IPS-15b (cell line): ENCODE data around the gene NDP.

Source experiments
- H3K27me3 ChIP-seq: one replicate; pipeline ENCODE4 v1.6.1; 2013; ENCODE audit warnings: low read length; ENCODE audit not compliant: control insufficient read depth, insufficient read depth
- H3K36me3 ChIP-seq: one replicate; pipeline ENCODE4 v1.6.1; 2013; ENCODE audit warnings: low read length; ENCODE audit not compliant: control insufficient read depth, insufficient read depth
- H3K4me1 ChIP-seq: one replicate; pipeline ENCODE4 v1.6.1; 2013; ENCODE audit warnings: mild to moderate bottlenecking, low read length; ENCODE audit not compliant: control insufficient read depth, insufficient read depth
- H3K4me3 ChIP-seq: one replicate; pipeline ENCODE4 v1.5.1; 2013; ENCODE audit warnings: low read depth, low read length
- H3K9ac ChIP-seq: one replicate; pipeline ENCODE4 v1.6.1; 2013; ENCODE audit warnings: low read depth, mild to moderate bottlenecking, low read length
- H3K9me3 ChIP-seq: one replicate; pipeline ENCODE4 v1.6.1; 2013; ENCODE audit warnings: mild to moderate bottlenecking, low read length; ENCODE audit not compliant: control insufficient read depth, insufficient read depth

Gene NDP

GRCh38 chrX:43973249-43974099 lies at the start of gene NDP:
Gene NDP (minus strand): TSS chrX:43973390. CDS start chrX:43958645, 14,745 bp downstream.
- no peaks in the 10 kb centered on the region for H3K9me3 ChIP-seq
- peaks cover 7% of the 10 kb centered on the region for H3K27me3 ChIP-seq
- no peaks in the 10 kb centered on the region for H3K36me3 ChIP-seq
- no peak within 1 kb of the TSS for H3K9ac ChIP-seq
- H3K4me3 ChIP-seq: peak within 1 kb of the TSS; percentile 43
- H3K4me1 ChIP-seq: no peaks in the 10 kb centered on the region

DNA sequence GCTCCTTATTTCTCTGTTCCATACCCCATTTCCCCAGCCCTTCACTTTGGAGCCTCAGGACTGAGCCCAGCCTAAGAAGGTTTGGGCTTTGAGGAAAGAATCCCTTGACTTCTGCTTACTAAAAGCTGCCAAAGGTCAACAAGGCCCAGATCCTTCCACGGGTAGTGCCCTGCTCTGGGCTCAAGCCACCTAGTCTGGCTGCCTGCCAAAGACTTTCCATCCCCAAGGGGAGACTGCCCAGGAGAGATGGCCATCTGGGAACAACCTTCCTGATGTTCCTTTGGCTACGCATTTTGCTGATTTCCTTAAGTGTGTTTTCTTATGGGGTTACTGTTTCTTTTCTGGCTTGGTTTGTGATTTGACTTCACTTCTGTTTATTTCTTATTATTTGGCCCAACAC lies 49.8 kb upstream of the NDP start:
- Histone ChIP-seq H3K9ac (no peak overlapping the region), H3K27me3 (no peaks in the 10 kb centered on the region), H3K36me3 (no peaks in the 10 kb centered on the region), H3K9me3 (no peaks in the 10 kb centered on the region), H3K4me3 (no peak overlapping the region), H3K4me1 (no peaks in the 10 kb centered on the region)

DNA sequence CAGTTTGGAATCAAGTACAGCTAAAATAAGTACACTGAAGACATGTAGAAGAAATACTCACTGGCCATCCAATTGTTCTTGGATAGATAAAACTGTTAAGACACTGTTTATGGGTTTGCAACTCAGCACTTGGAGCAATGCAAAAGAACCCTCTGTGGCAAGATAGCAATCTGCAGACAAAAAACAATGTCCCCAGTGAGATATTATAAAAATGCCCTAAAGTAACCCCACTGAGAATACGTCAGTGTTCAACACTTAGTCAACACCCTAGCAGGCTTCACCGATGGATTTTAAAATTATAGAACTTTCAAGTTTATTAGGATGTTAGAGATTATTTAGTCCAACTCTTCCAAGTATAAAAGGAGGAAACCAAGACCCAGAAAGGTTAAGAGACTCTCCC lies 47.5 kb upstream of the NDP start:
- Histone ChIP-seq H3K9me3 (no peaks in the 10 kb centered on the region), H3K4me1 (no peaks in the 10 kb centered on the region), H3K9ac (no peak overlapping the region), H3K4me3 (no peak overlapping the region), H3K27me3 (no peaks in the 10 kb centered on the region), H3K36me3 (no peaks in the 10 kb centered on the region)

DNA sequence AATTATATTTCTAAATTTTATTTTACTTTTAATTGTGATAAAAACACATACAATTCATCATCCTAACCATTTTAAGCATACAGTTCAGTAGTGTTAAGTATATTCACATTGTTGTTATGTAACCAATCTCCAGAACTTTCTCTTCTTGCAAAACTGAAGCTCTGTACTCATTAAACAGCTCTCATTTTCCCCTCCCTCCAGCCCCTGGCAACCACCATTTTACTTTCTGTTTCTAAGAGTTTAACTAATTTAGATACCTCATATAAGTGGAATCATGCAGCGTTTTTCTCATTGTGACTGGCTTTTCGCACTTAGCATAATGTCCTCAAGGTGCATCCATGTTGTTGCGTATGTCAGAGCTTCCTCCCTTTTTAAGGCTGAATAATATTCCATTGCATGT lies 46.7 kb upstream of the NDP start:
- Histone ChIP-seq H3K9ac (no peak overlapping the region), H3K9me3 (no peaks in the 10 kb centered on the region), H3K27me3 (no peaks in the 10 kb centered on the region), H3K36me3 (no peaks in the 10 kb centered on the region), H3K4me3 (no peak overlapping the region), H3K4me1 (no peaks in the 10 kb centered on the region)

- H3K9ac ChIP-seq: no peak overlapping the region
- no peak overlapping the region for H3K4me3 ChIP-seq
- no peaks in the 10 kb centered on the region for H3K27me3 ChIP-seq
- no peaks in the 10 kb centered on the region for H3K4me1 ChIP-seq
- no peaks in the 10 kb centered on the region for H3K9me3 ChIP-seq
- H3K36me3 ChIP-seq: no peaks in the 10 kb centered on the region
These were observed 44.5 kb upstream of the NDP start for GRCh38 chrX:44017676-44018075.

GRCh38 chrX:44016906-44017305 lies 43.7 kb upstream of the NDP start:
- no peaks in the 10 kb centered on the region for H3K27me3 ChIP-seq
- no peaks in the 10 kb centered on the region for H3K9me3 ChIP-seq
- no peaks in the 10 kb centered on the region for H3K4me1 ChIP-seq
- no peak overlapping the region for H3K4me3 ChIP-seq
- no peak overlapping the region for H3K9ac ChIP-seq
- H3K36me3 ChIP-seq: no peaks in the 10 kb centered on the region

DNA sequence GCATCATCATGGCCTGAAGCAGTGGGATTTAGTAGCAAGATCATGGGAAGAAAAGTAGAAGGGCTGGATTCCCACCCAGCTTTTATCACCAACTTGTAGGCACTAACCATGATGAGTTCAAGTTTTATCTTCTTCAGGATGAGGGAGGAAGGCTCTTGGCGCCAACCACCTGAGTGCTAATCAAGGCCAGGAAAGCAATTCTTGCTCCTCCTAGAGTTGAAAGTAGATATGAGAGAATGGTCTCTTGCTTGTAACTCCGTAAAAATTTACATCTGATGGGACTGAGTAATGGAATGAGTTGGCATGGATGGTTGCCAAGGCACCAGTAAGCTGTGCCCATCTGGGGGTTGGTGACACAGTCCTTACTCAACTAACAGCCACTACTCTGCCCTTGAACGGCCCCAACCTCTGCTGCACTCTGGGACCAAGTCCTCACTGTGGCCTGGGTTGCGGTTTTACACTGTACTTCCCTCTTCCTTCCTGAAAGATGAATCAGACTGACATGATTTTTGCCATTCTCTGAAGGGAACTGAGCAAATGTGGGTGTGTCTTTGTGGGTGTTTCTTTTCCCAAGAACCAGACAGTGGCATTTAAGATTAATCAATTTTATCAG lies 39.4 kb upstream of the NDP start:
- Histone ChIP-seq H3K27me3 (no peaks in the 10 kb centered on the region), H3K9me3 (no peaks in the 10 kb centered on the region), H3K4me3 (no peak overlapping the region), H3K9ac (no peak overlapping the region), H3K4me1 (no peaks in the 10 kb centered on the region), H3K36me3 (no peaks in the 10 kb centered on the region)

GRCh38 chrX:44011506-44011905 lies 38.3 kb upstream of the NDP start:
- no peak overlapping the region for H3K4me3 ChIP-seq
- H3K9ac ChIP-seq: no peak overlapping the region
- H3K27me3 ChIP-seq: no peaks in the 10 kb centered on the region
- H3K4me1 ChIP-seq: no peaks in the 10 kb centered on the region
- H3K36me3 ChIP-seq: no peaks in the 10 kb centered on the region
- no peaks in the 10 kb centered on the region for H3K9me3 ChIP-seq

DNA sequence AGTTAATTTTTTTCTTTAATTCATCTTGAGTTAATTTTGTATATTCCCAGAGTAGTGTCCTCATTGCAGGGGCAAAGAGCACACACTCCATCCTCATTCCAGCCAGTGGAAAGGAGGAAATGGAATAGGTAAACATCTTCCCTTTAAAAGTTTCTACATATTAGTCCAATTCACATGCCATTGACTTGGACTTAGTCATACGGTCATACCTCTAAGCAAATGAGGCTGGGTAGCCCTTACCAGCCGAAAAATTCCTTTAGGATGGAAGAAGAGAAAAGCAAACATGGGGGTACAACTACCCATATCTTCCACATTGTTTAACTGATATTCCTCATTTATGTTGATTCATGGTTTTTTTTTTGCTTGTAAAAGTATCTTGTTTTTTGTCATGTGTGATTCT lies 37.4 kb upstream of the NDP start:
- Histone ChIP-seq H3K27me3 (no peaks in the 10 kb centered on the region), H3K36me3 (no peaks in the 10 kb centered on the region)

GRCh38 chrX:44006081-44006480 lies 32.9 kb upstream of the NDP start:
- no peak overlapping the region for H3K9ac ChIP-seq
- H3K36me3 ChIP-seq: no peaks in the 10 kb centered on the region
- no peak overlapping the region for H3K4me3 ChIP-seq
- H3K27me3 ChIP-seq: no peaks in the 10 kb centered on the region
- no peaks in the 10 kb centered on the region for H3K4me1 ChIP-seq
- H3K9me3 ChIP-seq: no peaks in the 10 kb centered on the region

More for the DNA sequence above, 37.4 kb upstream of the NDP start:
- no peak overlapping the region for H3K9ac ChIP-seq
- no peaks in the 10 kb centered on the region for H3K4me1 ChIP-seq
- H3K9me3 ChIP-seq: no peaks in the 10 kb centered on the region
- H3K4me3 ChIP-seq: no peak overlapping the region

- Histone ChIP-seq H3K9ac (no peak overlapping the region), H3K9me3 (no peaks in the 10 kb centered on the region), H3K36me3 (no peaks in the 10 kb centered on the region), H3K27me3 (no peaks in the 10 kb centered on the region), H3K4me3 (no peak overlapping the region), H3K4me1 (no peaks in the 10 kb centered on the region)
These were observed 30.8 kb upstream of the NDP start for GRCh38 chrX:44003975-44004374.

DNA sequence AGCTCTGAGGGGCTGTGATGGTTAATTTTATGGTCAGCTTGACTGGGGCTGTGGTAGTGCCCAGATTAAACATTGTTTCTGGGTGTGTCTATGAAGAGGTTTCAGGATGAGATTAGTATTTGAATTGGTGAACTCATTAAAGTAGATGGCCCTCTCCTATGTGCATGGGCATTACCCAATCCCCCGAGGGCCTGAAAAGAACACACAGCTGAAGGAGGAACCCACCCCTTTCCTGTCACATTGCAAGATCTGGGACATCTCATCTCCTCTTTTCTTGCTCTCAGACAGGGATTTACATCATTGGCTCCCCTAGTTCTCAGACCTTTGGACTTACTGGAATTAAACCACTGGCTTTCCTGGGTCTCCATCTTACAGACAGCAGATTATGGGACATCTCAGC lies 29.4 kb upstream of the NDP start:
- Histone ChIP-seq H3K9ac (no peak overlapping the region), H3K4me1 (no peaks in the 10 kb centered on the region), H3K36me3 (no peaks in the 10 kb centered on the region), H3K4me3 (no peak overlapping the region), H3K27me3 (no peaks in the 10 kb centered on the region), H3K9me3 (peaks cover 3% of the 10 kb centered on the region)
